ENCODE measurements around the gene DNAH2. TPM values are rescaled to one million over a fixed set of nuclear protein-coding genes. Genes with fewer than 3 reads are reported as not detected.

DNAH2 gene
- total and polyA plus RNA-seq, 2 donors (not counting 3 experiments of a cell fraction or from before 2014, with no cell fraction given): 0.10 to 0.11 TPM

GRCh38 chr17:7789131-7789530 lies 71.6 kb downstream of the DNAH2 start:
- H3K36me3 ChIP-seq (ENCODE audit: control insufficient read depth in 2 of 2, extremely low read depth in 1 of 2, insufficient read depth in 2 of 2, low read length in 2 of 2): no peaks in the 10 kb centered on the region
- intact Hi-C loops (cut with micrococcal nuclease): no loop called here
- H3K4me2 ChIP-seq (ENCODE audit: insufficient read depth, low read length): no peak overlapping the region
- H3K4me1 ChIP-seq (ENCODE audit: control insufficient read depth, extremely low read depth, insufficient read depth, low read length): no peaks in the 10 kb centered on the region
- no peaks in the 10 kb centered on the region for H3K9me3 ChIP-seq (replicated peaks; ENCODE audit: control insufficient read depth, insufficient read depth, low read length)
- ChIA-PET CTCF (no interaction called here), POLR2A (no interaction called here)
- FAIRE-seq (no peak), DNase-seq (ENCODE audit: low read depth, low spot score) (no peak)
- dilution Hi-C loops (cut with MboI; ENCODE audit: extremely low pct_ligation_motif_present, low sequenced_read_pairs): no loop called here
- no peaks in the 10 kb centered on the region for H3K9me1 ChIP-seq (replicated peaks; ENCODE audit: control insufficient read depth, extremely low read depth, insufficient read depth, low read length)
- no peak overlapping the region for H2AFZ ChIP-seq (ENCODE audit: low read depth, low read length)
- no TSS peak for BruUV-seq (replicated peaks)
- H3K27ac ChIP-seq (ENCODE audit: insufficient read depth, low read depth, low read length): no peak overlapping the region
- no peak overlapping the region for H3K4me3 ChIP-seq (replicated peaks in 1 of 3; ENCODE audit: insufficient read depth in 1 of 3, low read depth in 1 of 3, low read length in 3 of 3)
- no peak overlapping the region for H3K9ac ChIP-seq (replicated peaks; ENCODE audit: extremely low read depth, insufficient read depth, low read length)
- H3K79me2 ChIP-seq (ENCODE audit: control insufficient read depth, insufficient read depth, low read length): no peaks in the 10 kb centered on the region
- no peaks in the 10 kb centered on the region for H4K20me1 ChIP-seq (replicated peaks; ENCODE audit: control insufficient read depth, extremely low read depth, insufficient read depth, low read length)
- TF ChIP-seq POLR2A (IDR thresholded peaks at IDR 0.05; ENCODE audit: low read depth, low read length) (no peak), FOS (IDR thresholded peaks at IDR 0.05; ENCODE audit: borderline replicate concordance, insufficient read depth, low read length) (no peak), JUN (IDR thresholded peaks at IDR 0.05; ENCODE audit: borderline replicate concordance, insufficient read depth, insufficient read length, low read depth) (no peak), MAX (IDR thresholded peaks at IDR 0.05; ENCODE audit: insufficient read depth, insufficient read length) (no peak), EZH2 (IDR thresholded peaks at IDR 0.05; ENCODE audit: borderline replicate concordance, low read depth, low read length, severe bottlenecking) (no peak), GATA2 (IDR thresholded peaks at IDR 0.05; ENCODE audit: insufficient read depth, insufficient read length, low read depth, low read length) (no peak), POLR2AphosphoS5 (IDR thresholded peaks at IDR 0.05; ENCODE audit: insufficient read depth, low read depth, low read length) (no peak), MYC (IDR thresholded peaks at IDR 0.05; ENCODE audit: low read depth, low read length) (no peak)
- TF ChIP-seq, protein P1, sequence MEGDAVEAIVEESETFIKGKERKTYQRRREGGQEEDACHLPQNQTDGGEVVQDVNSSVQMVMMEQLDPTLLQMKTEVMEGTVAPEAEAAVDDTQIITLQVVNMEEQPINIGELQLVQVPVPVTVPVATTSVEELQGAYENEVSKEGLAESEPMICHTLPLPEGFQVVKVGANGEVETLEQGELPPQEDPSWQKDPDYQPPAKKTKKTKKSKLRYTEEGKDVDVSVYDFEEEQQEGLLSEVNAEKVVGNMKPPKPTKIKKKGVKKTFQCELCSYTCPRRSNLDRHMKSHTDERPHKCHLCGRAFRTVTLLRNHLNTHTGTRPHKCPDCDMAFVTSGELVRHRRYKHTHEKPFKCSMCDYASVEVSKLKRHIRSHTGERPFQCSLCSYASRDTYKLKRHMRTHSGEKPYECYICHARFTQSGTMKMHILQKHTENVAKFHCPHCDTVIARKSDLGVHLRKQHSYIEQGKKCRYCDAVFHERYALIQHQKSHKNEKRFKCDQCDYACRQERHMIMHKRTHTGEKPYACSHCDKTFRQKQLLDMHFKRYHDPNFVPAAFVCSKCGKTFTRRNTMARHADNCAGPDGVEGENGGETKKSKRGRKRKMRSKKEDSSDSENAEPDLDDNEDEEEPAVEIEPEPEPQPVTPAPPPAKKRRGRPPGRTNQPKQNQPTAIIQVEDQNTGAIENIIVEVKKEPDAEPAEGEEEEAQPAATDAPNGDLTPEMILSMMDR (IDR thresholded peaks at IDR 0.05; ENCODE audit: extremely low read depth in 1 of 2, insufficient read depth in 1 of 2, low read depth in 1 of 2, low read length in 2 of 2): no peak
- peaks cover 0 to 2% of the 10 kb centered on the region in 2 experiments for H3K27me3 ChIP-seq (ENCODE audit: control insufficient read depth in 2 of 2, insufficient read depth in 2 of 2, low read length in 2 of 2)
